HG03175 (cell line): ENCODE data around the gene TBL1X.

Experiments
- ATAC-seq: cut with Tn5 transposase; IDR thresholded peaks from one replicate; pipeline ENCODE4 v1.9.1; 2021; ENCODE audit warnings: mild to moderate bottlenecking, moderate library complexity; ENCODE audit not compliant: unreplicated experiment

TBL1X gene

GRCh38 chrX:9578083-9578779, 113.4 kb downstream of the TBL1X start:
- ATAC-seq, result no peak

GRCh38 chrX:9581771-9582385, 117.0 kb downstream of the TBL1X start:
- ATAC-seq, result no peak

- no peak for ATAC-seq
Measured at GRCh38 chrX:9582956-9583355, 118.1 kb downstream of the TBL1X start.

GRCh38 chrX:9586992-9587392, 122.1 kb downstream of the TBL1X start:
- ATAC-seq, result no peak

DNA sequence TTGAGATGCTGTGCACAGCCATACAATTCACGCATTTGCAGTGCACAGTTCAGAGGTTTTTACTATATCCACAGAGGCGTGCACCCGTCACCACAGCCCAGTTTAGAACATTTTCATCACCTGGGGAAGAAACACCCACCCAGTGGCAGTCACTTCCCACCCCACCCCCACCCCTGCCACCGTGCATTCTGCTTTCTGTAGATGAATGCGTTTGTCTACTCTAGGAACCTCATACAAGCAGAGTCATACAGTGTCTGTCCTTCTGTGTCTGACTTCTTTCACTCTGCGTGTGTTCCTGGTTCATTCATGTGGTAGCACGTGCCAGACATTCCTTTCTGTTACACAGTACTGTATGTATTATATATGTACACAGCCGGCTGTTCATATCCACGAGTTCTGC, 122.8 kb downstream of the TBL1X start:
- ATAC-seq, result no peak

- no peak for ATAC-seq
Measured at GRCh38 chrX:9591496-9591895, 126.6 kb downstream of the TBL1X start.

DNA sequence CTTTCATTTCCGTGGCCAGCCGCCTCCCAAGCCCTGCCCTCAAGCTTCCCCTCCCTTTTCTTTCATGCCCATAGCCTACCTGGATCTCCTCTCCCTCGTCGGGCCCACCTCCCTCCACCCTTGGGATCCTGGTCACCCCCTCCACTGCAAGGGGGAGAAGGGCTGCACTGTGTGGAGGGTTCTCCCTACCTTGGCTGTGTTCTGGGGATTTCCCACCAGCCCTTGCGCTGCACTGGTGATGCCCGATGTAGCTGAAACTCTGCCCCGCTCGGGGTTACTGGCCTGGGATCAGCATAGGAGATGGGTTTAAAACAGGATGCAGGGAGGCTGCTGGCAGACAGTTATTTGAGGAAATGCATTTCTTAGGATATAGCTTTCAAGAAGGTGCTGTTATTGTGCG, 128.9 kb downstream of the TBL1X start:
- no peak for ATAC-seq

GRCh38 chrX:9595174-9595573, 130.3 kb downstream of the TBL1X start:
- ATAC-seq, result no peak

GRCh38 chrX:9596837-9597236, 132.0 kb downstream of the TBL1X start:
- no peak for ATAC-seq

- ATAC-seq, result no peak
Measured at GRCh38 chrX:9597361-9598035, 132.6 kb downstream of the TBL1X start.

GRCh38 chrX:9598344-9598743, 133.5 kb downstream of the TBL1X start:
- ATAC-seq, result no peak

DNA sequence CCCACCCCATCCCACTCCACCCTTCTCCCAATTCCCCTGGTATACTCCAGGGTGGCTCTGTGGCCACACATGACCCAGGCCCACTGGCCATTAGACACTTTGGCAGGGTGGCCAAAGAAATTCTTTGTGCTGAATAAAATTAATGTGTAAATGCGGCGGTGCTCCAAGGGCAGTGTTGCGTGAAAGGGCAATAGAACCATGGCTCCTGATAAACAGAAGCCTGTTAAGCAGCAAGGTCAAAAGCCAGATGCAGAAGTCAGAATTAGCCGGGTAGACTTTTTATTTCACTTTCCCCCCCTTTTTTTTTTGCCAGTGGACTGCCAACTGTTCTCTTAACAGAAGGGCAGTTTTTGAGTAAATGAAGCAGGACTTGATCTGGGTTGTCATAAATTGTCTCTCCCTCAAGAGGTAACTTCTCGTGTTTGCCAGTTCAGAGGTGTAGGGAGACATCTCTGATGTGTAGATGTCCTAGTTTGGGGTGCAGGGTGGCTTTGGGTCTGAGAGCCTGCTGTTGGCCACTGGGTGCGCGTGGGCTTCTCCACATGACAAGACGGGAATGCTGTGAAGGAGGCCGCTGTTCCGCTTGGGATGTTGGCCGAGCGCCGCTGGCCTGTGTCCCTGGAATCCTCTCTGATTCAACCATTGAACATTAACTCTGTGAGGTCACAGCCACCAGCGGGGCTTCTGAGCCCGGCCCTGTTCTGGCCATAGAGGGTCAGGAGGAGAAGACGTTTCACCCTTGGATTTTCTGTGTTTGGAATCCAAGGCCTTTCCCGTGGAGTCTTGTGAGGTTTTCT, 139.5 kb downstream of the TBL1X start:
- no peak for ATAC-seq

DNA sequence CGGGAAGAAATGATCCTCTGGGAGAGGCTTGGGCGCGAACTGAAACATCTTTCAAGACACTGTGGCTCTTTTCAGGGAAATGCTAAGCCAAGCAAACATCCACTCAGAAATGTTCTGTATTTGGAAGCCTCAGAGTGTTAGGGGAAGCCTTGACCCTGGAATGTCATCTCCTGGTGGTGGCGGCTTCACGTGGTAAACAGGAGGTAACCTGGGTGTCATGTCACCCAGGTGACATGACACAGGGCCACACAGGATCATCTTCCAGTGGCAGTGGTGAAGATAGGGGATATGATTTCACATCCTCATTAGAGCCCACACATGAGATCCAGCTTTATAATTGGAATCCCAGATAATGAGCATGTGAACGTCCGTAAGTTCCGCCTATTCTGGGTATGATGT, 140.0 kb downstream of the TBL1X start:
- ATAC-seq, result no peak

- no peak for ATAC-seq
Measured at GRCh38 chrX:9605484-9605883, 140.6 kb downstream of the TBL1X start.

DNA sequence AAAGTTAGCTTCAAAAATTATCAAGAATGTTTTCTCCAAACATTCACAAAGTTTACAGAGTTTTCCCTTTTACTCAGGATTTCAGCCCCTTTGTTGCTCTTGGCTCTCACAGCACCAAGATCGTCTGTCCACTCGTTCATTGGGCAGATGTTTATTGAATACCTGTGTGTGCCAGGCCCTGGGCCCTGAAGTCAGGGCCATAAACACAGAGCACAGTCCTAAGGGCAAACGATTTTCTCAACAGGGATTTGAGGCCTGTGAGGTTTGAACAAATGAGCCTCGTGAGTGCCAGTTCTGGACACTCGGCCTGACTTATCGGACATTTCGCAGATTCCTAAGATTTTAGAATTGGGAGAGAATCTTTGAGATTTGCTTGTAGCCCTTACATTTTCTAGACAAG, 142.1 kb downstream of the TBL1X start:
- no peak for ATAC-seq

GRCh38 chrX:9609499-9609898, 144.6 kb downstream of the TBL1X start:
- no peak for ATAC-seq

- ATAC-seq, result no peak
Measured at GRCh38 chrX:9609987-9610386, 145.1 kb downstream of the TBL1X start.

DNA sequence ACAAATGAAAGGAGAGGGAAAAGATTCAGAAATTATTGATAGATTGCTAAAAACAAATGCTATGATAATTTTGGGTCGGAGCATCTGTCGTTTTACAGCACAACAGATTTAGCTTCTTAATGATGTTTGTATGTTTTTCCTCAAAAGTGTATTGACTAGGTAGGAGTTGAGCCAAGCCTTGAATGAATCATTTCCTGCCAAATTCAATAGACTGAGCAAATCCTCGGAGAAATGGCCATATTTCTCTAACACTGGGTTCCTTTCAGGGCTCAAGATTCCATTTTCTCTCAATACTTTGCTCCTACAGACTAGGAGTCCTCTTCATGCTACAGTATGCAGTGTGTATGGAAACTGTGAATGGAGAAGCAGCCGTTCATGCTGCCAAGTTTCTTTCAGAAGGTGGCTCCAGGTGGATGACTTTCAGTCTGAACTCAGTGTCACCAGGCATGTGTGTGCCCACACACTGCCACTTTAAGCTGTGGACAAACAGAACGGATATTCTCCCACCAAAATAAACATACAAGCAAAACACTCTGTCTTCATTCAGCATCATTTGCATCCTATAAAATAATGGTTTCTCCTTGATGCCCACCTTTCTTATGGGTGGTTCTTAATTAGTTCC, 146.0 kb downstream of the TBL1X start:
- ATAC-seq, result no peak

DNA sequence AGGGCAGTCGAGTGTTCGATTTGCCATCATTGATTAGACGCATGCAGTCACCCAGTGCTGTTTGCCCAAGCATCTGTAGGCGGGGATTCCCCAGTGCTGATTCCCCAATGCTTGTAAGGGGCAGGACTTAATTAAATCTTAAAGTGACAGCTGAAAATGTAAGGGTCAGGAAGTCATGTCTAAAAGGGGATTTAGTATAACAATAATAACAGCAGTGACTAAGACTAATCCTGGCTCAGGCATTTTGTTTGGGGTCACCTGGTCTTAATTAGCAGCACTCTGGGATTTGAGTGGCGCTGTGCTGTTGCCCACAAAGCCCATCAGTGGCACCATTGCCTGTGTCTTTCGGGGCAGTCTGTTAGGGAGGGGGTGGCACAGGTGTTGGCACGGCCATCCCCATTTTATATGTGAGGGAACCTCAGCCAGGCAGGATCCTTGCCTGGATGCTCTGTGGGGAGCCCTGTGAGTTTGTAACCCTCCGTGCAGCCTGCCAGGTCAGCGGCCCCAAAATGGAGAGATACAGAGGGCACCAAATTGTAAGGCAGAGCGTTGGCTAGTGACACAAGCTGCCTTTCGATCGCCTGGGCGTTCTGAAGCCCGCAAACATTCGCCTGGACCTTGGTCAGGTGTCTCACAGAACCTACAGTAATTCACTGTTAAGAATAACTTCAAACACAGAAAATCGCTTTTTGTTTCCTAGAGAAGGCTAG, 146.7 kb downstream of the TBL1X start:
- no peak for ATAC-seq

GRCh38 chrX:9612146-9612505, 147.3 kb downstream of the TBL1X start:
- ATAC-seq, result no peak

DNA sequence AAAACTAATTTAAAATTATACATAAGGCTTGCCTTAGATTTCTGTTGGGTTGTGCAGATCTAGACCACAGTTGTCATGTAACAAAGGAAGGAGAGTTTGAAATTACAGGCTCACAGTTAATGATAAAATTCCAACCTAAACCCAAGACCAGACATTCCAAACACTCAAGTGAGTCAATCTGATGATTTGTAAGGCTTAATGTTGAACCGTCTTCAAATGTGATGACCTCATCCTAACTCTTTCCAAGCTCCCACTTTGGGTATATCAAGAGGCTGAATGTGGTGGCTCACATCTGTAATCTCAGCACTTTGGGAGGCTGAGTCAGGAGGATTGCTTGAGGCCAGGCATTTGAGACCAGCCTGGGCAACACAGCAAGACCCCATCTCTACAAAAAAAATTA, 149.2 kb downstream of the TBL1X start:
- ATAC-seq, result no peak
